ENCODE data around the gene RIPOR2. TPM values are rescaled to one million over a fixed set of nuclear protein-coding genes. Genes with fewer than 3 reads are reported as not detected.
A peak's percentile ranks its signal among the peaks of the same experiment; 100 is the strongest.

RIPOR2 gene
- polyA plus RNA-seq, 3 donors = 154 to 181 (median 179) TPM

GRCh38 chr6:24931296-24931695 lies 4.5 kb downstream of the RIPOR2 start:
- intact Hi-C loops (cut with micrococcal nuclease) = loop anchor here in 1 of 2 donors (5.0 kb wide), 2 partner anchors 74 to 86 kb away; no protein-coding TSS in a partner anchor
- DNase-seq = no peak
- Histone ChIP-seq H3K9ac (ENCODE audit: insufficient read depth, low read length, poor library complexity, severe bottlenecking) (peak overlapping the region; percentile 51), H3K4me2 (replicated peaks; ENCODE audit: extremely low read depth, low read length, poor library complexity, severe bottlenecking) (peak overlapping the region; percentile 88), H4K20me1 (ENCODE audit: insufficient read depth, low read length) (peaks cover 79% of the 10 kb centered on the region), H2AFZ (ENCODE audit: insufficient read depth, low read depth, low read length, poor library complexity, severe bottlenecking) (no peak overlapping the region), H3K27ac (ENCODE audit: low read depth in 1 of 2, low read length in 2 of 2) (peak overlapping the region in 1 of 2 donors; percentile 88), H3K27me3 (ENCODE audit: control insufficient read depth in 2 of 2, insufficient read depth in 2 of 2, low read length in 2 of 2) (no peaks in the 10 kb centered on the region), H3K9me3 (replicated peaks in 1 of 2; ENCODE audit: control insufficient read depth in 1 of 2, insufficient read depth in 1 of 2, low read length in 2 of 2) (no peaks in the 10 kb centered on the region), H3K4me1 (ENCODE audit: control insufficient read depth in 1 of 2, insufficient read depth in 2 of 2, low read length in 2 of 2) (peaks cover 76 to 91% of the 10 kb centered on the region in 2 donors), H3K36me3 (replicated peaks in 1 of 2; ENCODE audit: control insufficient read depth in 1 of 2, insufficient read depth in 2 of 2, low read length in 2 of 2) (peaks cover 26 to 58% of the 10 kb centered on the region in 2 donors), H3K4me3 (replicated peaks in 1 of 3; ENCODE audit: low read depth in 2 of 3, low read length in 3 of 3) (peak overlapping the region in 2 of 3 experiments; percentile 83 to 87), H3K79me2 (ENCODE audit: insufficient read depth, low read length) (peaks cover 100% of the 10 kb centered on the region)
- H3K4me1 Mint-ChIP-seq = peaks cover 91% of the 10 kb centered on the region
- no peaks in the 10 kb centered on the region for H3K27me3 Mint-ChIP-seq (ENCODE audit: low read depth in 3 of 3)
- peak overlapping the region; percentile 95 to 98 for H3K4me3 Mint-ChIP-seq
- H3K27ac Mint-ChIP-seq = peak overlapping the region; percentile 35 to 96 (median 79)
- H3K36me3 Mint-ChIP-seq = peaks cover 49 to 62% of the 10 kb centered on the region in 2 donors
- TF ChIP-seq CTCF (IDR thresholded peaks at IDR 0.05) = no peak
- H3K9me3 Mint-ChIP-seq = peaks cover 0 to 5% (median 0%) of the 10 kb centered on the region in 7 donors

DNA sequence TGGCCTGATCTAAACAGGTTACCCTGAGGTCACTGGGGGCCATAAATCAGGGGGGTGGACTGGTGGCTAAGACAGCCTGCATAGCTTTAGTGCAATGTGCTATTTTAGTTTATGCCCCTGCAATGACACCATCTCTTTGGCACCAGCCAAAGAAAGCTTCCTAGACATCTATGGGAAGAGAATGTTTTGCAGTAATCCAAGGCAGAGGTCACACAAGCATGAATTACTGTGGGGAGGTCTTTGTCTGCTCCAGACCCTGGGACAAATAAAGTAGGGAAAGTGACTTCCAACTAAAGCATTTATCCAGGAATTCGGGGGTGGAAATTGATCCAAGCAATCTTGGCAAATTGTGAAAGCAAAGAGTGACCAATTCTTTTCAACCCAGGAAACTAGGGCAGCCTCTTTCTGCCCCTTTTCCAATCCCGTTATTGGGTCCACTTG lies 5.3 kb downstream of the RIPOR2 start:
- Mint-ChIP-seq H3K27me3 (ENCODE audit: low read depth in 3 of 3) (no peaks in the 10 kb centered on the region), H3K36me3 (peaks cover 49 to 65% of the 10 kb centered on the region in 2 donors), H3K9me3 (peaks cover 0 to 5% (median 0%) of the 10 kb centered on the region in 7 donors), H3K27ac (peak overlapping the region in 6 of 7 donors; percentile 59 to 89 (median 82)), H3K4me3 (peak overlapping the region in 1 of 2 donors; percentile 98), H3K4me1 (peaks cover 89% of the 10 kb centered on the region)
- no peak overlapping the region for H2AFZ ChIP-seq (ENCODE audit: insufficient read depth, low read depth, low read length, poor library complexity, severe bottlenecking)
- peaks cover 88% of the 10 kb centered on the region for H4K20me1 ChIP-seq (ENCODE audit: insufficient read depth, low read length)
- H3K9ac ChIP-seq (ENCODE audit: insufficient read depth, low read length, poor library complexity, severe bottlenecking) = no peak overlapping the region
- DNase-seq = no peak
- peak overlapping the region; percentile 23 to 88 for H3K27ac ChIP-seq (ENCODE audit: low read depth in 1 of 2, low read length in 2 of 2)
- intact Hi-C loops (cut with micrococcal nuclease) = loop anchor here in 1 of 2 donors (5.0 kb wide), 2 partner anchors 73 to 87 kb away; no protein-coding TSS in a partner anchor
- H3K4me1 ChIP-seq (ENCODE audit: control insufficient read depth in 1 of 2, insufficient read depth in 2 of 2, low read length in 2 of 2) = peaks cover 80 to 94% of the 10 kb centered on the region in 2 donors
- peaks cover 26 to 62% of the 10 kb centered on the region in 2 donors for H3K36me3 ChIP-seq (replicated peaks in 1 of 2; ENCODE audit: control insufficient read depth in 1 of 2, insufficient read depth in 2 of 2, low read length in 2 of 2)
- WGBS (ENCODE audit: insufficient coverage) = 100% methylated on average over 1 of the region's 2 CpGs
- no peak for TF ChIP-seq CTCF (IDR thresholded peaks at IDR 0.05)
- H3K79me2 ChIP-seq (ENCODE audit: insufficient read depth, low read length) = peaks cover 100% of the 10 kb centered on the region
- H3K27me3 ChIP-seq (ENCODE audit: control insufficient read depth in 2 of 2, insufficient read depth in 2 of 2, low read length in 2 of 2) = no peaks in the 10 kb centered on the region
- H3K4me2 ChIP-seq (replicated peaks; ENCODE audit: extremely low read depth, low read length, poor library complexity, severe bottlenecking) = peak overlapping the region; percentile 88
- H3K9me3 ChIP-seq (replicated peaks in 1 of 2; ENCODE audit: control insufficient read depth in 1 of 2, insufficient read depth in 1 of 2, low read length in 2 of 2) = no peaks in the 10 kb centered on the region
- H3K4me3 ChIP-seq (replicated peaks in 1 of 3; ENCODE audit: low read depth in 2 of 3, low read length in 3 of 3) = peak overlapping the region in 2 of 3 experiments; percentile 9 to 87

Data from CD14-positive monocyte (primary cell).